WERI-Rb-1 (cell line): ENCODE results near the gene ATXN7L1.

ENCODE experiments used
- DNase-seq: peaks from one replicate; pipeline ENCODE4 v3.0.0-alpha.2; 2020
- H3K27ac ChIP-seq: fragments of 250-450 bp; sonication (Bioruptor Pico); 2 replicates; pipeline ENCODE4 v1.5.1; 2020; ENCODE audit warnings: mild to moderate bottlenecking, moderate library complexity
- H3K27me3 ChIP-seq: fragments of 250-450 bp; sonication (Bioruptor Pico); 2 replicates; pipeline ENCODE4 v1.5.1; 2021; ENCODE audit warnings: mild to moderate bottlenecking, low read depth, moderate library complexity; ENCODE audit not compliant: insufficient read depth, severe bottlenecking
- H3K36me3 ChIP-seq: fragments of 250-450 bp; sonication (Bioruptor Pico); 2 replicates; pipeline ENCODE4 v1.5.1; 2020; ENCODE audit warnings: mild to moderate bottlenecking, moderate library complexity
- H3K4me3 ChIP-seq: 2 replicates; pipeline ENCODE4 v1.5.1; 2011; ENCODE audit warnings: low read depth, mild to moderate bottlenecking, control low read depth, low read length
- H3K9me3 ChIP-seq: fragments of 250-450 bp; sonication (Bioruptor Pico); 2 replicates; pipeline ENCODE4 v1.5.1; 2021; ENCODE audit warnings: mild to moderate bottlenecking, moderate library complexity; ENCODE audit not compliant: severe bottlenecking
- CTCF ChIP-seq: IDR thresholded peaks from 2 replicates; pipeline ENCODE4 v1.5.1; 2011; ENCODE audit warnings: low read depth, mild to moderate bottlenecking, control low read depth, inconsistent platforms, low read length

ATXN7L1 gene

GRCh38 chr7:105664816-105665525 lies 211.4 kb downstream of the ATXN7L1 start:
- H3K9me3 ChIP-seq = no peaks in the 10 kb centered on the region
- no peaks in the 10 kb centered on the region for H3K27me3 ChIP-seq
- DNase-seq = peak; percentile 86

GRCh38 chr7:105662998-105663397 lies 213.4 kb downstream of the ATXN7L1 start:
- no peak overlapping the region for H3K27ac ChIP-seq
- H3K27me3 ChIP-seq = no peaks in the 10 kb centered on the region
- no peaks in the 10 kb centered on the region for H3K36me3 ChIP-seq
- TF ChIP-seq CTCF = no peak
- no peaks in the 10 kb centered on the region for H3K9me3 ChIP-seq
- no peak overlapping the region for H3K4me3 ChIP-seq
- DNase-seq = no peak

More at GRCh38 chr7:105664816-105665525, 211.4 kb downstream of the ATXN7L1 start:
- Histone ChIP-seq H3K27ac (peak overlapping the region; percentile 60), H3K4me3 (no peak overlapping the region), H3K36me3 (no peaks in the 10 kb centered on the region)
- TF ChIP-seq CTCF = no peak

- Histone ChIP-seq H3K4me3 (no peak overlapping the region), H3K9me3 (no peaks in the 10 kb centered on the region), H3K36me3 (no peaks in the 10 kb centered on the region), H3K27me3 (no peaks in the 10 kb centered on the region), H3K27ac (no peak overlapping the region)
- TF ChIP-seq CTCF = no peak
- no peak for DNase-seq
Observed at GRCh38 chr7:105661625-105662024, 214.8 kb downstream of the ATXN7L1 start.

- peak; percentile 68 for TF ChIP-seq CTCF
- no peaks in the 10 kb centered on the region for H3K36me3 ChIP-seq
- H3K4me3 ChIP-seq = no peak overlapping the region
- no peaks in the 10 kb centered on the region for H3K9me3 ChIP-seq
- no peak overlapping the region for H3K27ac ChIP-seq
- DNase-seq = peak; percentile 66
- no peaks in the 10 kb centered on the region for H3K27me3 ChIP-seq
Observed at GRCh38 chr7:105656922-105657521, 219.4 kb downstream of the ATXN7L1 start.

- no peak overlapping the region for H3K4me3 ChIP-seq
- H3K27ac ChIP-seq = peak overlapping the region; percentile 54
- H3K9me3 ChIP-seq = no peaks in the 10 kb centered on the region
- H3K36me3 ChIP-seq = no peaks in the 10 kb centered on the region
- TF ChIP-seq CTCF = no peak
- peak; percentile 81 for DNase-seq
- H3K27me3 ChIP-seq = no peaks in the 10 kb centered on the region
Observed at GRCh38 chr7:105655500-105656380, 220.7 kb downstream of the ATXN7L1 start.
